Neural cell (in vitro differentiated cells): ENCODE data around the gene FARP1. TPM values are rescaled to one million over a fixed set of nuclear protein-coding genes. Genes with fewer than 3 reads are reported as not detected.

ENCODE experiments used
- H2AFZ ChIP-seq: fragments of 200-600, 300-800 bp; sonication (generic), shearing (Covaris generic); 2 replicates; pipeline ENCODE4 v1.6.0; 2014; ENCODE audit warnings: low read depth, mild to moderate bottlenecking, antibody characterized with exemption, low read length, moderate library complexity
- H3F3A ChIP-seq: fragments of 200-600 bp; shearing (Covaris generic); 2 replicates; pipeline ENCODE4 v1.6.1; 2016; ENCODE audit warnings: mild to moderate bottlenecking, moderate library complexity, mixed read lengths, antibody characterized with exemption, low read length; ENCODE audit not compliant: insufficient read depth, poor library complexity, severe bottlenecking
- H3K27ac ChIP-seq: fragments of 200-600, 300-800 bp; sonication (generic), shearing (Covaris generic); 2 replicates; pipeline ENCODE4 v1.5.1; 2014; ENCODE audit warnings: mild to moderate bottlenecking, low read length, moderate library complexity
- H3K27me3 ChIP-seq: fragments of 300-800, 200-600 bp; sonication (generic), shearing (Covaris generic); 2 replicates; pipeline ENCODE4 v1.6.0; 2014; ENCODE audit warnings: mild to moderate bottlenecking, low read depth, low read length, moderate library complexity; ENCODE audit not compliant: insufficient read depth
- H3K36me3 ChIP-seq: fragments of 300-800, 200-600 bp; sonication (generic), shearing (Covaris generic); 2 replicates; pipeline ENCODE4 v1.5.1; 2014; ENCODE audit warnings: mild to moderate bottlenecking, antibody characterized with exemption, low read length, moderate library complexity; ENCODE audit not compliant: insufficient read depth
- H3K4me2 ChIP-seq: fragments of 300-800, 200-600 bp; sonication (generic), shearing (Covaris generic); 2 replicates; pipeline ENCODE4 v1.6.0; 2014; ENCODE audit warnings: mild to moderate bottlenecking, low read length
- H3K4me3 ChIP-seq: fragments of 300-800, 200-600 bp; sonication (generic), shearing (Covaris generic); 2 replicates; pipeline ENCODE4 v1.5.1; 2014; ENCODE audit warnings: mild to moderate bottlenecking, low read length, moderate library complexity
- H3K79me2 ChIP-seq: fragments of 200-600 bp; shearing (Covaris generic); replicated peaks from 2 replicates; pipeline ENCODE4 v1.6.0; 2014; ENCODE audit warnings: mild to moderate bottlenecking, low read length, moderate library complexity; ENCODE audit not compliant: insufficient read depth
- H3K9ac ChIP-seq: fragments of 300-800, 200-600 bp; sonication (generic), shearing (Covaris generic); 2 replicates; pipeline ENCODE4 v1.6.1; 2016; ENCODE audit warnings: mild to moderate bottlenecking, low read length, mixed read lengths
- H3K9me2 ChIP-seq: fragments of 200-600 bp; shearing (Covaris generic); 2 replicates; pipeline ENCODE4 v1.6.1; 2016; ENCODE audit warnings: mild to moderate bottlenecking, low read length, mixed read lengths; ENCODE audit not compliant: insufficient read depth
- H3K9me3 ChIP-seq: fragments of 200-600, 300-800 bp; sonication (generic), shearing (Covaris generic); 2 replicates; pipeline ENCODE4 v1.6.1; 2016; ENCODE audit warnings: mild to moderate bottlenecking, mixed run types, low read length, moderate library complexity, mixed read lengths
- H4K20me1 ChIP-seq: fragments of 200-600 bp; shearing (Covaris generic); 2 replicates; pipeline ENCODE4 v1.6.1; 2016; ENCODE audit warnings: mild to moderate bottlenecking, mixed run types; ENCODE audit not compliant: insufficient read depth
- EP300 ChIP-seq: fragments of 450-650 bp; conservative IDR thresholded peaks from 2 replicates; pipeline ENCODE4 v1.6.1; 2014; ENCODE audit warnings: antibody characterized with exemption, mild to moderate bottlenecking, moderate library complexity; ENCODE audit not compliant: poor library complexity, severe bottlenecking
- EZH2 ChIP-seq: fragments of 200-600, 300-800 bp; shearing (Covaris generic), sonication (generic); IDR thresholded peaks from 2 replicates; pipeline ENCODE4 v1.6.1; 2014; ENCODE audit warnings: antibody characterized with exemption, low read length, borderline replicate concordance, mild to moderate bottlenecking; ENCODE audit not compliant: insufficient read depth, poor library complexity, severe bottlenecking
- MXI1 ChIP-seq: fragments of 450-650 bp; conservative IDR thresholded peaks from 2 replicates; pipeline ENCODE4 v1.6.1; 2014; ENCODE audit warnings: antibody characterized with exemption, mild to moderate bottlenecking; ENCODE audit not compliant: poor library complexity, severe bottlenecking
- POLR2AphosphoS5 ChIP-seq: IDR thresholded peaks from 2 replicates; pipeline ENCODE4 v1.6.1; 2012
- RAD21 ChIP-seq: fragments of 450-650 bp; conservative IDR thresholded peaks from 2 replicates; pipeline ENCODE4 v1.6.1; 2014; ENCODE audit warnings: antibody characterized with exemption, mild to moderate bottlenecking, moderate library complexity
- SMC3 ChIP-seq: fragments of 450-650 bp; conservative IDR thresholded peaks from 2 replicates; pipeline ENCODE4 v1.6.1; 2014; ENCODE audit warnings: antibody characterized with exemption, mild to moderate bottlenecking, moderate library complexity; ENCODE audit not compliant: poor library complexity
- TAF1 ChIP-seq: IDR thresholded peaks from 2 replicates; pipeline ENCODE4 v1.6.1; 2012; ENCODE audit warnings: low read depth
- polyA plus RNA-seq: library from polyadenylated mRNA; depleted of rRNA; stranded (reverse); fragments of >200 nt; gene quantifications from 2 replicates; pipeline ENCODE4 v1.2.3, GENCODE V29; 2014
- TF ChIP-seq, protein P1 (sequence below): fragments of 450-650 bp; IDR thresholded peaks from 2 replicates; pipeline ENCODE4 v1.5.1; 2014; ENCODE audit warnings: antibody characterized with exemption, mild to moderate bottlenecking, moderate library complexity; ENCODE audit not compliant: poor library complexity, severe bottlenecking
- TF ChIP-seq, protein P2 (sequence below): IDR thresholded peaks from 2 replicates; pipeline ENCODE4 v1.6.1; 2012; ENCODE audit warnings: borderline replicate concordance

The FARP1 gene
- polyA plus RNA-seq, 1 donor from 2014 or later: 19.7 TPM

DNA sequence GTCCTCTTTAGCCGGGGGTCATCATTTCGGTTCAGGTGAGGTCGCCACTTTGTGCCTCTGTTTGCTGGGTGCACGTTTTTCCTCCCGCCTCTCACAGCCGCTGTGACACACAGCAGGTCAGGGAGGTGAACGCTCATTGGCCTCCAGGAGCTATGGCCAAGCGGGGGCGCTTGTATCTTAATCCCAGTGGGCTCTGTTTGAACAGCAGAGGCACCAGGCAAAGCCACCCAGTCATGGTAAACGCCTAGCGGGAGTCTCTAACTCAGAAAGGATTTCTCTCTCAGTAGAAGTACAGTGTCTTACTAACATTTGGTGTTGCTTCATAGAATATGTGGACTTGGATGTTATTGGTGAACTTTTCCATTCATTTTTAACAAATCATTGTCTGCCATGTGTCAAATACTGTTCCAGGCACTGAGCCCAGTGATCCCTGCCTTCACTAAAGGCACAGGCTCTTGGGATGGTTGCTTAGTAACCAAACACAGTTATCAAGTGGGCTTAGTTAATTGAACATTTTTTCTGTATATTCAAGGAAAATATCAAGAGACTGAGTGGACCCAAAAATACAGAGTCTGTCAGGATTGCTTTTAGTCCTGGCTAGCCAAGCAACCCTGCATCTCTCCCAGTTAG, 247.3 kb downstream of the FARP1 start:
- H3K4me3 ChIP-seq: no peak overlapping the region
- H3K9me3 ChIP-seq: no peaks in the 10 kb centered on the region
- peaks cover 5% of the 10 kb centered on the region for H3K36me3 ChIP-seq
- no peak overlapping the region for H3K4me2 ChIP-seq
- no peaks in the 10 kb centered on the region for H3K79me2 ChIP-seq
- no peak overlapping the region for H3K27ac ChIP-seq
- no peak overlapping the region for H3K9ac ChIP-seq
- no peaks in the 10 kb centered on the region for H3F3A ChIP-seq
- H3K9me2 ChIP-seq: no peaks in the 10 kb centered on the region
- no peaks in the 10 kb centered on the region for H4K20me1 ChIP-seq
- H3K27me3 ChIP-seq: no peaks in the 10 kb centered on the region
- TF ChIP-seq SMC3 (no peak), EZH2 (no peak), POLR2AphosphoS5 (no peak), EP300 (no peak), RAD21 (no peak), MXI1 (no peak), TAF1 (no peak)
- TF ChIP-seq, protein P1, sequence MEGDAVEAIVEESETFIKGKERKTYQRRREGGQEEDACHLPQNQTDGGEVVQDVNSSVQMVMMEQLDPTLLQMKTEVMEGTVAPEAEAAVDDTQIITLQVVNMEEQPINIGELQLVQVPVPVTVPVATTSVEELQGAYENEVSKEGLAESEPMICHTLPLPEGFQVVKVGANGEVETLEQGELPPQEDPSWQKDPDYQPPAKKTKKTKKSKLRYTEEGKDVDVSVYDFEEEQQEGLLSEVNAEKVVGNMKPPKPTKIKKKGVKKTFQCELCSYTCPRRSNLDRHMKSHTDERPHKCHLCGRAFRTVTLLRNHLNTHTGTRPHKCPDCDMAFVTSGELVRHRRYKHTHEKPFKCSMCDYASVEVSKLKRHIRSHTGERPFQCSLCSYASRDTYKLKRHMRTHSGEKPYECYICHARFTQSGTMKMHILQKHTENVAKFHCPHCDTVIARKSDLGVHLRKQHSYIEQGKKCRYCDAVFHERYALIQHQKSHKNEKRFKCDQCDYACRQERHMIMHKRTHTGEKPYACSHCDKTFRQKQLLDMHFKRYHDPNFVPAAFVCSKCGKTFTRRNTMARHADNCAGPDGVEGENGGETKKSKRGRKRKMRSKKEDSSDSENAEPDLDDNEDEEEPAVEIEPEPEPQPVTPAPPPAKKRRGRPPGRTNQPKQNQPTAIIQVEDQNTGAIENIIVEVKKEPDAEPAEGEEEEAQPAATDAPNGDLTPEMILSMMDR: no peak
- TF ChIP-seq, protein P2, sequence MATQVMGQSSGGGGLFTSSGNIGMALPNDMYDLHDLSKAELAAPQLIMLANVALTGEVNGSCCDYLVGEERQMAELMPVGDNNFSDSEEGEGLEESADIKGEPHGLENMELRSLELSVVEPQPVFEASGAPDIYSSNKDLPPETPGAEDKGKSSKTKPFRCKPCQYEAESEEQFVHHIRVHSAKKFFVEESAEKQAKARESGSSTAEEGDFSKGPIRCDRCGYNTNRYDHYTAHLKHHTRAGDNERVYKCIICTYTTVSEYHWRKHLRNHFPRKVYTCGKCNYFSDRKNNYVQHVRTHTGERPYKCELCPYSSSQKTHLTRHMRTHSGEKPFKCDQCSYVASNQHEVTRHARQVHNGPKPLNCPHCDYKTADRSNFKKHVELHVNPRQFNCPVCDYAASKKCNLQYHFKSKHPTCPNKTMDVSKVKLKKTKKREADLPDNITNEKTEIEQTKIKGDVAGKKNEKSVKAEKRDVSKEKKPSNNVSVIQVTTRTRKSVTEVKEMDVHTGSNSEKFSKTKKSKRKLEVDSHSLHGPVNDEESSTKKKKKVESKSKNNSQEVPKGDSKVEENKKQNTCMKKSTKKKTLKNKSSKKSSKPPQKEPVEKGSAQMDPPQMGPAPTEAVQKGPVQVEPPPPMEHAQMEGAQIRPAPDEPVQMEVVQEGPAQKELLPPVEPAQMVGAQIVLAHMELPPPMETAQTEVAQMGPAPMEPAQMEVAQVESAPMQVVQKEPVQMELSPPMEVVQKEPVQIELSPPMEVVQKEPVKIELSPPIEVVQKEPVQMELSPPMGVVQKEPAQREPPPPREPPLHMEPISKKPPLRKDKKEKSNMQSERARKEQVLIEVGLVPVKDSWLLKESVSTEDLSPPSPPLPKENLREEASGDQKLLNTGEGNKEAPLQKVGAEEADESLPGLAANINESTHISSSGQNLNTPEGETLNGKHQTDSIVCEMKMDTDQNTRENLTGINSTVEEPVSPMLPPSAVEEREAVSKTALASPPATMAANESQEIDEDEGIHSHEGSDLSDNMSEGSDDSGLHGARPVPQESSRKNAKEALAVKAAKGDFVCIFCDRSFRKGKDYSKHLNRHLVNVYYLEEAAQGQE: no peak
- H2AFZ ChIP-seq: no peak overlapping the region

DNA sequence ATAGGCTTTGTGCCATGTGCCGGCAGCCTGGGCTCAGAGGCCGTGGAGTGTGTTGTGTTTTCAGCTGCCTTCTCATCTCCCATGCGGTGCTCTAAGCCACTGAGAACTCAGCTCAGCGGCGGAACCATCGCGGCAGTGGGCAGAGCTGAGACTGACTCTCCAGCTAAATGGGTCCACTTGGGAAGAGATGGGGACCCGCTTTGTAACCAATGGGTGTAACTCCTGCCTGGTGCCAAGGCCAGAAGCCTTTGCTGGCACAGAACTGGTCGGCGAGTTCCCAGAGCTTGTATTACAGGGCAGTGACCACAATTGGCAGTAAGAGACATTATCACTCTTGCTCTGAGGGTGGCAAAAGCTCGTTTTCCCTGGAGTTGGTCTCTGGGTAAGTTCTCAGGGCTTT, 251.0 kb downstream of the FARP1 start:
- peaks cover 5% of the 10 kb centered on the region for H3K36me3 ChIP-seq
- H3K27ac ChIP-seq: no peak overlapping the region

More for the DNA sequence above, 251.0 kb downstream of the FARP1 start:
- H3K9me3 ChIP-seq: no peaks in the 10 kb centered on the region
- no peaks in the 10 kb centered on the region for H3F3A ChIP-seq
- H4K20me1 ChIP-seq: no peaks in the 10 kb centered on the region
- no peak overlapping the region for H3K4me2 ChIP-seq
- H3K9ac ChIP-seq: no peak overlapping the region
- no peak for TF ChIP-seq SMC3
- TF ChIP-seq RAD21: no peak
- TF ChIP-seq, protein P1: no peak
- no peaks in the 10 kb centered on the region for H3K9me2 ChIP-seq
- H3K27me3 ChIP-seq: no peaks in the 10 kb centered on the region
- H2AFZ ChIP-seq: no peak overlapping the region
- no peak overlapping the region for H3K4me3 ChIP-seq
- H3K79me2 ChIP-seq: no peaks in the 10 kb centered on the region
